Progenitor cell of endocrine pancreas (in vitro differentiated cells): ENCODE results near the gene C1QTNF8. TPM values are rescaled to one million over a fixed set of nuclear protein-coding genes. Genes with fewer than 3 reads are reported as not detected.

Experiments
- DNase-seq: peaks from one replicate; pipeline ENCODE4 v3.0.0; 2021; ENCODE audit warnings: low spot score; ENCODE audit not compliant: unreplicated experiment
- H3K27ac Mint-ChIP-seq: 2 replicates; pipeline ENCODE4 v1.8.0; 2021; ENCODE audit warnings: mild to moderate bottlenecking, moderate library complexity, mixed read lengths
- H3K27me3 Mint-ChIP-seq: 2 replicates; pipeline ENCODE4 v1.8.0; 2021; ENCODE audit warnings: mixed read lengths
- H3K36me3 Mint-ChIP-seq: 2 replicates; pipeline ENCODE4 v1.8.0; 2022; ENCODE audit warnings: mixed read lengths; ENCODE audit not compliant: insufficient read depth
- H3K4me1 Mint-ChIP-seq: 2 replicates; pipeline ENCODE4 v1.8.0; 2021; ENCODE audit warnings: low read depth, mixed read lengths
- H3K4me3 Mint-ChIP-seq: 2 replicates; pipeline ENCODE4 v1.8.0; 2021; ENCODE audit warnings: low read depth, mild to moderate bottlenecking, moderate library complexity, mixed read lengths
- H3K9me3 Mint-ChIP-seq: 2 replicates; pipeline ENCODE4 v1.8.0; 2021; ENCODE audit warnings: low read depth, mixed read lengths
- CTCF ChIP-seq: fragments of 200-600 bp; sonication (generic); IDR thresholded peaks from one replicate; pipeline ENCODE4 v1.5.0; 2021; ENCODE audit warnings: antibody characterized with exemption, mild to moderate bottlenecking; ENCODE audit not compliant: unreplicated experiment
- total RNA-seq: library from RNA; stranded (reverse); gene quantifications from 2 replicates; pipeline ENCODE4 v1.2.1, GENCODE V29; 2021

Gene C1QTNF8
- total RNA-seq, 1 donor from 2014 or later: not detected

- Mint-ChIP-seq H3K4me1 (peaks cover 24% of the 10 kb centered on the region), H3K9me3 (peaks cover 8% of the 10 kb centered on the region), H3K36me3 (peaks cover 1% of the 10 kb centered on the region), H3K4me3 (no peak overlapping the region), H3K27me3 (peaks cover 18% of the 10 kb centered on the region), H3K27ac (no peak overlapping the region)
- no peak for TF ChIP-seq CTCF
- no peak for DNase-seq
These were observed 15.0 kb downstream of the C1QTNF8 start for GRCh38 chr16:1080801-1081733.

GRCh38 chr16:1079786-1080525, 16.1 kb downstream of the C1QTNF8 start:
- Mint-ChIP-seq H3K36me3 (no peaks in the 10 kb centered on the region), H3K4me1 (peaks cover 24% of the 10 kb centered on the region), H3K27ac (no peak overlapping the region), H3K9me3 (no peaks in the 10 kb centered on the region), H3K4me3 (no peak overlapping the region), H3K27me3 (peaks cover 11% of the 10 kb centered on the region)
- TF ChIP-seq CTCF: no peak
- DNase-seq: no peak

- peaks cover 24% of the 10 kb centered on the region for H3K4me1 Mint-ChIP-seq
- no peaks in the 10 kb centered on the region for H3K36me3 Mint-ChIP-seq
- H3K4me3 Mint-ChIP-seq: no peak overlapping the region
- no peaks in the 10 kb centered on the region for H3K9me3 Mint-ChIP-seq
- H3K27me3 Mint-ChIP-seq: peaks cover 11% of the 10 kb centered on the region
- no peak overlapping the region for H3K27ac Mint-ChIP-seq
- no peak for TF ChIP-seq CTCF
- DNase-seq: no peak
These were observed 16.7 kb downstream of the C1QTNF8 start for GRCh38 chr16:1079341-1079740.

- H3K4me1 Mint-ChIP-seq: peaks cover 24% of the 10 kb centered on the region
- no peak for DNase-seq
- H3K4me3 Mint-ChIP-seq: peak overlapping the region; percentile 31
- H3K9me3 Mint-ChIP-seq: no peaks in the 10 kb centered on the region
- no peaks in the 10 kb centered on the region for H3K36me3 Mint-ChIP-seq
- TF ChIP-seq CTCF: no peak
- no peak overlapping the region for H3K27ac Mint-ChIP-seq
- peaks cover 11% of the 10 kb centered on the region for H3K27me3 Mint-ChIP-seq
These were observed 17.4 kb downstream of the C1QTNF8 start for GRCh38 chr16:1078579-1079021.

- Mint-ChIP-seq H3K27me3 (peaks cover 11% of the 10 kb centered on the region), H3K4me1 (peaks cover 24% of the 10 kb centered on the region), H3K36me3 (no peaks in the 10 kb centered on the region), H3K27ac (peak overlapping the region; percentile 41), H3K9me3 (no peaks in the 10 kb centered on the region), H3K4me3 (peak overlapping the region; percentile 55)
- no peak for TF ChIP-seq CTCF
- no peak for DNase-seq
These were observed 18.0 kb downstream of the C1QTNF8 start for GRCh38 chr16:1077877-1078578.
